Astrocyte of the hippocampus (primary cell): ENCODE results near the gene FLCN.

Experiments
- DNase-seq: peaks from one replicate; pipeline ENCODE4 v3.0.0; 2011; ENCODE audit warnings: low read depth, low spot score

FLCN gene

GRCh38 chr17:17166446-17166845, 70.5 kb downstream of the FLCN start:
- DNase-seq: no peak

GRCh38 chr17:17165666-17166308, 71.2 kb downstream of the FLCN start:
- no peak for DNase-seq

GRCh38 chr17:17164676-17165075, 72.3 kb downstream of the FLCN start:
- no peak for DNase-seq

- DNase-seq: no peak
Measured at GRCh38 chr17:17164156-17164555, 72.8 kb downstream of the FLCN start.
